Smooth muscle cell (in vitro differentiated cells): ENCODE data around the gene MBNL2. TPM values are rescaled to one million over a fixed set of nuclear protein-coding genes. Genes with fewer than 3 reads are reported as not detected.

Experiments used
- DNase-seq: peaks from one replicate; lab custom pipeline; 2025; ENCODE audit not compliant: unreplicated experiment; lab: John Stamatoyannopoulos, UW
- H2AFZ ChIP-seq: fragments of 200-600 bp; sonication (generic); 2 replicates; pipeline ENCODE4 v1.6.0; 2016; ENCODE audit warnings: antibody characterized with exemption, low read depth, mild to moderate bottlenecking
- H3F3A ChIP-seq: fragments of 200-600 bp; sonication (generic); 2 replicates; pipeline ENCODE4 v1.6.0; 2017; ENCODE audit warnings: antibody characterized with exemption, low read depth
- H3K27ac ChIP-seq: fragments of 200-600 bp; sonication (generic); 2 replicates; pipeline ENCODE4 v1.5.1; 2016; ENCODE audit warnings: low read depth, mild to moderate bottlenecking
- H3K27me3 ChIP-seq: fragments of 200-600 bp; sonication (generic); 2 replicates; pipeline ENCODE4 v1.6.1; 2016; ENCODE audit warnings: low read depth, mild to moderate bottlenecking
- H3K36me3 ChIP-seq: fragments of 200-600 bp; sonication (generic); 2 replicates; pipeline ENCODE4 v1.5.1; 2016; ENCODE audit warnings: low read depth
- H3K4me1 ChIP-seq: fragments of 200-600 bp; sonication (generic); 2 replicates; pipeline ENCODE4 v1.5.1; 2016; ENCODE audit warnings: low read depth
- H3K4me2 ChIP-seq: fragments of 200-600 bp; sonication (generic); 2 replicates; pipeline ENCODE4 v1.6.0; 2016; ENCODE audit warnings: mild to moderate bottlenecking
- H3K4me3 ChIP-seq: fragments of 200-600 bp; sonication (generic); 2 replicates; pipeline ENCODE4 v1.5.1; 2016; ENCODE audit warnings: mild to moderate bottlenecking
- H3K79me2 ChIP-seq: fragments of 200-600 bp; sonication (generic); 2 replicates; pipeline ENCODE4 v1.6.0; 2016; ENCODE audit warnings: low read depth, mild to moderate bottlenecking
- H3K9ac ChIP-seq: fragments of 200-600 bp; sonication (generic); 2 replicates; pipeline ENCODE4 v1.6.0; 2016; ENCODE audit warnings: low read depth
- H3K9me3 ChIP-seq: fragments of 200-600 bp; sonication (generic); replicated peaks from 2 replicates; pipeline ENCODE4 v1.5.1; 2016; ENCODE audit warnings: low read depth
- H4K20me1 ChIP-seq: fragments of 200-600 bp; sonication (generic); 2 replicates; pipeline ENCODE4 v1.6.0; 2016; ENCODE audit warnings: low read depth
- WGBS: methylation state at CpG from one replicate; pipeline ENCODE4 v1.1.7; 2016; ENCODE audit warnings: low lambda C conversion rate; 5-methylcytosine and 5-hydroxymethylcytosine counted together
- polyA plus RNA-seq: library from polyadenylated mRNA; unstranded; fragments of >200 nt; fragmentation: Nextera tagmentation; extraction: Ambion mirVana; gene quantifications from 2 replicates; pipeline ENCODE4 v1.2.1, GENCODE V29; 2016
- total RNA-seq: library from RNA; depleted of rRNA; stranded (reverse); fragments of >200 nt; gene quantifications from 2 replicates; pipeline ENCODE4 v1.2.3, GENCODE V29; 2014
- TF ChIP-seq, protein P1 (sequence below): fragments of 200-600 bp; sonication (generic); IDR thresholded peaks from 2 replicates; pipeline ENCODE4 v1.5.1; 2017; ENCODE audit warnings: borderline replicate concordance, mild to moderate bottlenecking, antibody characterized with exemption; ENCODE audit not compliant: insufficient read depth, poor library complexity, severe bottlenecking

The MBNL2 gene
- total and polyA plus RNA-seq, 2 experiments from 2014 or later = 33.7 to 120 TPM

DNA sequence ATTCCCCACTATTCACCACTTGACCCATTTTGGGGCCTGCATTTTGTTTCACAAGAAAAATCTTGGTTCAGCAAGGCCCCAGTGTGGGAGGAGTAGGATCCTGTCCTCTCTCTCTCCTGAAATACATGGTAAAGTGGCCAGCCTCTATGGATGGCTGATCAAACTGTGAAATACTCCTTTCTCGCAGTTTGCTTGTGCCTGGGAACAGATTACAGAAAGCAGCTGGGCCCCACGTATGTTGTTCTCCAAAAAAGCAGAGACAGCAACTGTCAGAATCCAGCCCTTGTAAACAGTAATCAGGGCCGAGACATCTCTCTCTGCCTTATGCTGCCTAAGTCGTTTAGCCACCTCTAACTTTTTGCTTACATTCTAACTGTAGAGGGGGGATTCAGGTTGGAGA, 150.8 kb downstream of the MBNL2 start:
- no peaks in the 10 kb centered on the region for H3K79me2 ChIP-seq
- WGBS = 51% methylated on average over 4 of the region's 4 CpGs
- peaks cover 2% of the 10 kb centered on the region for H4K20me1 ChIP-seq
- H3K4me1 ChIP-seq = no peaks in the 10 kb centered on the region
- no peak overlapping the region for H3K4me2 ChIP-seq
- TF ChIP-seq, protein P1, sequence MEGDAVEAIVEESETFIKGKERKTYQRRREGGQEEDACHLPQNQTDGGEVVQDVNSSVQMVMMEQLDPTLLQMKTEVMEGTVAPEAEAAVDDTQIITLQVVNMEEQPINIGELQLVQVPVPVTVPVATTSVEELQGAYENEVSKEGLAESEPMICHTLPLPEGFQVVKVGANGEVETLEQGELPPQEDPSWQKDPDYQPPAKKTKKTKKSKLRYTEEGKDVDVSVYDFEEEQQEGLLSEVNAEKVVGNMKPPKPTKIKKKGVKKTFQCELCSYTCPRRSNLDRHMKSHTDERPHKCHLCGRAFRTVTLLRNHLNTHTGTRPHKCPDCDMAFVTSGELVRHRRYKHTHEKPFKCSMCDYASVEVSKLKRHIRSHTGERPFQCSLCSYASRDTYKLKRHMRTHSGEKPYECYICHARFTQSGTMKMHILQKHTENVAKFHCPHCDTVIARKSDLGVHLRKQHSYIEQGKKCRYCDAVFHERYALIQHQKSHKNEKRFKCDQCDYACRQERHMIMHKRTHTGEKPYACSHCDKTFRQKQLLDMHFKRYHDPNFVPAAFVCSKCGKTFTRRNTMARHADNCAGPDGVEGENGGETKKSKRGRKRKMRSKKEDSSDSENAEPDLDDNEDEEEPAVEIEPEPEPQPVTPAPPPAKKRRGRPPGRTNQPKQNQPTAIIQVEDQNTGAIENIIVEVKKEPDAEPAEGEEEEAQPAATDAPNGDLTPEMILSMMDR = no peak
- H3K36me3 ChIP-seq = peaks cover 7% of the 10 kb centered on the region
- no peak overlapping the region for H3K4me3 ChIP-seq
- H3K27ac ChIP-seq = no peak overlapping the region
- no peak overlapping the region for H3K9ac ChIP-seq
- no peaks in the 10 kb centered on the region for H3K9me3 ChIP-seq
- no peak for DNase-seq
- no peaks in the 10 kb centered on the region for H3F3A ChIP-seq
- H3K27me3 ChIP-seq = no peaks in the 10 kb centered on the region
- no peak overlapping the region for H2AFZ ChIP-seq

DNA sequence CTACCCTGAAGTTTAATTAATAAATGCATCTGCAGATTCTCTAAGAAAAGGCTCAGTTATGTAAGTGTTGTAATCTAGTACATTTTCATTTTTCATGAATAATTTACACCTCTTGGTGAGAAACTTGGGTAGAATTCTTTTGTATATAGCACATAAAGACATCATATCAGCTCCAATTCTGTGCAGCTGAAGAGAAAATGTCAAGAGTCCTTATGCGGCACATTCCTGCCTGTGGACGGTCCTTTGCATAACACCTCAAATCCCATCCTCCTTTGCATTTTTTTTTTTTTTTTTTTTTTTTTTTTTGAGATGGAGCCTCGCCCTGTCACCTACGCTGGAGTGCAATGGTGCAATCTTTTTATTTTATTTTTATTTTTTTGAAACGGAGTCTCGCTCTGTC, 151.7 kb downstream of the MBNL2 start:
- H3K27ac ChIP-seq = no peak overlapping the region
- H3K4me1 ChIP-seq = no peaks in the 10 kb centered on the region
- no peaks in the 10 kb centered on the region for H4K20me1 ChIP-seq
- no peak overlapping the region for H3K9ac ChIP-seq
- no peaks in the 10 kb centered on the region for H3F3A ChIP-seq
- DNase-seq = no peak
- no peaks in the 10 kb centered on the region for H3K79me2 ChIP-seq
- no peak overlapping the region for H2AFZ ChIP-seq
- peaks cover 7% of the 10 kb centered on the region for H3K36me3 ChIP-seq
- H3K4me2 ChIP-seq = no peak overlapping the region
- TF ChIP-seq, protein P1 = no peak
- no peaks in the 10 kb centered on the region for H3K9me3 ChIP-seq
- H3K27me3 ChIP-seq = no peaks in the 10 kb centered on the region
- WGBS = 96% methylated on average over 6 of the region's 6 CpGs
- no peak overlapping the region for H3K4me3 ChIP-seq

DNA sequence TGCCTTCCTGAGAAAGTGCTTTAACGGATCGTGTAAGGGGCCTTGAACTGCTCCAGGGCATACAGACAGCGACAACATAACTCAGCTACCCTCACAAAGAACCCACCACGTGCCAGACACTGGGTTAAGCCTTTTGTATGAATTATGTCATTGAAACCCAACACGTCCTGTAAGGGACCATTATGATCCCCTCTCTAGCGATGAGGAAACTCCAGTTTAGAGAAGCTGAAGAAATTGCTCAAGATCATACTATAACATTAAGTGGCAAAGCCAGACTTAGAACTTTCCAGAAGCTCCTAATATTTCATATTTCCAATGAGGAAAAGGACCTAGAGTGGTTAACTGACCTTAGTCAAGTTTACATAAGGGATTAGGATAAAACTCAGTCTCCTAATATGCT, 154.8 kb downstream of the MBNL2 start:
- H2AFZ ChIP-seq = no peak overlapping the region
- H3K27me3 ChIP-seq = no peaks in the 10 kb centered on the region
- H3K27ac ChIP-seq = no peak overlapping the region
- TF ChIP-seq, protein P1 = no peak
- no peak overlapping the region for H3K4me2 ChIP-seq
- H3K4me3 ChIP-seq = no peak overlapping the region
- no peaks in the 10 kb centered on the region for H3K79me2 ChIP-seq
- no peaks in the 10 kb centered on the region for H3K9me3 ChIP-seq
- H3F3A ChIP-seq = no peaks in the 10 kb centered on the region
- no peaks in the 10 kb centered on the region for H3K4me1 ChIP-seq
- no peak for DNase-seq
- no peaks in the 10 kb centered on the region for H4K20me1 ChIP-seq
- H3K36me3 ChIP-seq = peaks cover 7% of the 10 kb centered on the region
- no peak overlapping the region for H3K9ac ChIP-seq
- WGBS = 95% methylated on average over 6 of the region's 6 CpGs

DNA sequence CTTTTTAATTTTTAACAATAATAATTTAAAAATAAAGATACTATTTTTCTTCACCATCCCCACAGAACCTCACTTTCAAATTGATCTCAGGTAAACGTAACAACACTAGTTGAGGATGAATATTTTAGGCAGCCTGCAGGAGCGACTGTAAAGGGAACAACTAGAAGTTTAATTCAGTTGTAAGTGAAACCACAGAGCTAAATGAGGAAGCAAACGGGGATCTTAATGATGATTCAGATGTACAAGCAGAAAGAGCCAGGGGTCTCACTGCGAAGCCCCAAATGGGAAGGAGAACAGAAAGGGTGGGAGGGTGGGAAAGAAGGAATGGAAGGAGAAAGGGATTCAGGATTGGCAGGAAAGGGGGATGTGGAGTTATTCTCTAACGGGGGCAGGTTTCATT, 157.3 kb downstream of the MBNL2 start:
- Histone ChIP-seq H4K20me1 (no peaks in the 10 kb centered on the region), H3K4me2 (no peak overlapping the region), H3K4me3 (no peak overlapping the region), H3K27me3 (no peaks in the 10 kb centered on the region), H3K79me2 (no peaks in the 10 kb centered on the region), H2AFZ (no peak overlapping the region), H3K36me3 (peaks cover 10% of the 10 kb centered on the region), H3K4me1 (no peaks in the 10 kb centered on the region), H3K27ac (no peak overlapping the region), H3K9ac (no peak overlapping the region), H3K9me3 (no peaks in the 10 kb centered on the region), H3F3A (no peaks in the 10 kb centered on the region)
- no peak for DNase-seq
- TF ChIP-seq, protein P1 = no peak
- WGBS = 98% methylated on average over 5 of the region's 5 CpGs
